Liver (tissue), 9 donors: ENCODE data around the gene SLC5A6. TPM values are rescaled to one million over a fixed set of nuclear protein-coding genes. Genes with fewer than 3 reads are reported as not detected.

Source experiments
- DNase-seq: peaks from one replicate; pipeline ENCODE4 v3.0.0-alpha.2; 2017; ENCODE audit warnings: low spot score
- H3K27ac ChIP-seq, 2 donors: one replicate each; pipeline ENCODE4 v1.7.0; 2013; ENCODE audit warnings: inconsistent platforms in 2 of 2, low read length in 2 of 2, control low read depth in 1 of 2, low read depth in 1 of 2, mild to moderate bottlenecking in 1 of 2
- H3K27me3 ChIP-seq, 4 donors: one replicate each; pipeline versions ENCODE4 v1.6.1 to v1.7.0; 2013; ENCODE audit warnings: low read length in 3 of 4, inconsistent platforms in 1 of 4, mild to moderate bottlenecking in 1 of 4, moderate library complexity in 1 of 4; ENCODE audit not compliant: control insufficient read depth in 4 of 4, insufficient read depth in 4 of 4
- H3K36me3 ChIP-seq, 4 donors: one replicate each; pipeline versions ENCODE4 v1.6.1 to v1.7.0; 2013; ENCODE audit warnings: low read length in 3 of 4, mild to moderate bottlenecking in 3 of 4, low read depth in 1 of 4, moderate library complexity in 1 of 4; ENCODE audit not compliant: control insufficient read depth in 4 of 4, insufficient read depth in 3 of 4
- H3K4me1 ChIP-seq, 4 donors: one replicate each; pipeline versions ENCODE4 v1.6.1 to v1.7.0; 2013; ENCODE audit warnings: low read length in 3 of 4, mild to moderate bottlenecking in 3 of 4, moderate library complexity in 1 of 4; ENCODE audit not compliant: control insufficient read depth in 4 of 4, insufficient read depth in 4 of 4
- H3K4me3 ChIP-seq, 3 donors: one replicate each; pipeline versions ENCODE4 v1.6.1 to v1.7.0; 2013; ENCODE audit warnings: low read length in 3 of 3, control low read depth in 1 of 3, low read depth in 1 of 3, mild to moderate bottlenecking in 1 of 3
- H3K9ac ChIP-seq, 2 donors: one replicate each; pipeline ENCODE4 v1.7.0; 2013; ENCODE audit warnings: low read length in 2 of 2, mild to moderate bottlenecking in 2 of 2, moderate library complexity in 2 of 2, control low read depth in 1 of 2, low read depth in 1 of 2
- H3K9me3 ChIP-seq, 4 donors: one replicate each; pipeline versions ENCODE4 v1.6.1 to v1.7.0; 2013; ENCODE audit warnings: low read length in 3 of 4; ENCODE audit not compliant: control insufficient read depth in 4 of 4
- ATF3 ChIP-seq: IDR thresholded peaks from 2 replicates; pipeline ENCODE4 v1.6.1; 2016; ENCODE audit warnings: antibody characterized with exemption
- EGR1 ChIP-seq, 2 donors: IDR thresholded peaks; 2 replicates each; pipeline ENCODE4 v1.6.1; 2016 to 2018; ENCODE audit warnings: antibody characterized with exemption in 2 of 2, low read depth in 2 of 2
- FOXA2 ChIP-seq: IDR thresholded peaks from 2 replicates; pipeline ENCODE4 v1.6.1; 2016; ENCODE audit warnings: antibody characterized with exemption
- GABPA ChIP-seq, 2 donors: IDR thresholded peaks in 1 of 2; conservative IDR thresholded peaks in 1 of 2; 2 replicates each; pipeline ENCODE4 v1.6.1; 2016; ENCODE audit warnings: antibody characterized with exemption in 2 of 2, mild to moderate bottlenecking in 1 of 2, moderate library complexity in 1 of 2
- HNF4A ChIP-seq, 2 donors: conservative IDR thresholded peaks; 2 replicates each; pipeline ENCODE4 v1.6.1; 2016; ENCODE audit warnings: antibody characterized with exemption in 2 of 2, mild to moderate bottlenecking in 2 of 2
- MAX ChIP-seq: IDR thresholded peaks from 2 replicates; pipeline ENCODE4 v1.6.1; 2016; ENCODE audit warnings: antibody characterized with exemption
- NR2F2 ChIP-seq: IDR thresholded peaks from 2 replicates; pipeline ENCODE4 v1.6.1; 2016; ENCODE audit warnings: antibody characterized with exemption
- RAD21 ChIP-seq, 2 donors: IDR thresholded peaks; 2 replicates each; pipeline ENCODE4 v1.6.1; 2016; ENCODE audit warnings: antibody characterized with exemption in 2 of 2, mild to moderate bottlenecking in 2 of 2
- REST ChIP-seq: IDR thresholded peaks from 2 replicates; pipeline ENCODE4 v1.6.1; 2016; ENCODE audit warnings: antibody characterized with exemption, mild to moderate bottlenecking
- RXRA ChIP-seq, 2 donors: IDR thresholded peaks; 2 replicates each; pipeline ENCODE4 v1.6.1; 2017 to 2018; ENCODE audit warnings: antibody characterized with exemption in 2 of 2, mild to moderate bottlenecking in 1 of 2
- SP1 ChIP-seq: IDR thresholded peaks from 2 replicates; pipeline ENCODE4 v1.6.1; 2018; ENCODE audit warnings: antibody characterized with exemption, mild to moderate bottlenecking
- TAF1 ChIP-seq: conservative IDR thresholded peaks from 2 replicates; pipeline ENCODE4 v1.6.1; 2016; ENCODE audit warnings: antibody characterized with exemption, mild to moderate bottlenecking
- YY1 ChIP-seq: IDR thresholded peaks from 2 replicates; pipeline ENCODE4 v1.6.1; 2016; ENCODE audit warnings: antibody characterized with exemption, mild to moderate bottlenecking
- WGBS: extraction: QIAGEN DNeasy Blood & Tissue Kit; methylation state at CpG from one replicate; pipeline ENCODE4 v1.1.7; 2013; 5-methylcytosine and 5-hydroxymethylcytosine counted together
- polyA plus RNA-seq, 2 donors: library from polyadenylated mRNA; stranded (reverse) in 1 of 2; unstranded in 1 of 2; fragments of 200-250 nt in 1 of 2; fragments of >200 nt in 1 of 2; fragmentation: Nextera tagmentation in 1 of 2; extraction: Ambion mirVana in 1 of 2; gene quantifications; one replicate each; pipeline versions ENCODE4 v1.2.1 to v1.2.3, GENCODE V29; 2013 to 2015
- total RNA-seq, 2 donors: library from RNA; depleted of rRNA; stranded (reverse); fragments of >200 nt; gene quantifications; one replicate each; pipeline ENCODE4 v1.2.3, GENCODE V29; 2014
- donor health status: healthy.
- donor health status: healthy.
- donor health status: healthy.
- donor health status: healthy.
- donor health status: healthy.

SLC5A6 gene
- total and polyA plus RNA-seq, 4 donors, result 12.5 to 217 (median 73.0) TPM

- 95% methylated on average over 4 of the region's 4 CpGs for whole genome bisulfite sequencing
- Histone ChIP-seq H3K9ac (no peak overlapping the region), H3K4me1 (peaks cover 5 to 15% (median 9%) of the 10 kb centered on the region in 4 donors), H3K4me3 (no peak overlapping the region), H3K27ac (no peak overlapping the region), H3K36me3 (peaks cover 9 to 47% (median 27%) of the 10 kb centered on the region in 4 donors), H3K9me3 (no peaks in the 10 kb centered on the region), H3K27me3 (no peaks in the 10 kb centered on the region)
- TF ChIP-seq FOXA2 (no peak), HNF4A (conservative IDR thresholded peaks at IDR 0.05) (no peak), NR2F2 (no peak), YY1 (no peak)
- no peak for DNase-seq
Observed at GRCh38 chr2:27208486-27209050, 3.5 kb downstream of the SLC5A6 start.

- H3K27ac ChIP-seq, result no peak overlapping the region
- no peaks in the 10 kb centered on the region for H3K9me3 ChIP-seq
- peaks cover 0 to 5% (median 4%) of the 10 kb centered on the region in 4 donors for H3K4me1 ChIP-seq
- WGBS, result 94% methylated on average over 6 of the region's 6 CpGs
- H3K9ac ChIP-seq, result no peak overlapping the region
- H3K36me3 ChIP-seq, result peaks cover 9 to 67% (median 44%) of the 10 kb centered on the region in 4 donors
- DNase-seq, result no peak
- no peak for TF ChIP-seq REST
- TF ChIP-seq RXRA (IDR thresholded peaks at IDR 0.05), result no peak
- TF ChIP-seq TAF1, result no peak
- no peak for TF ChIP-seq HNF4A (conservative IDR thresholded peaks at IDR 0.05)
- H3K4me3 ChIP-seq, result no peak overlapping the region
- H3K27me3 ChIP-seq, result no peaks in the 10 kb centered on the region
Observed at GRCh38 chr2:27206346-27206745, 5.7 kb downstream of the SLC5A6 start.

GRCh38 chr2:27205206-27205605 lies 6.9 kb downstream of the SLC5A6 start:
- Histone ChIP-seq H3K4me1 (peaks cover 0 to 5% (median 0%) of the 10 kb centered on the region in 4 donors), H3K27me3 (no peaks in the 10 kb centered on the region), H3K9ac (no peak overlapping the region), H3K4me3 (no peak overlapping the region), H3K27ac (no peak overlapping the region), H3K9me3 (no peaks in the 10 kb centered on the region), H3K36me3 (peaks cover 9 to 77% (median 47%) of the 10 kb centered on the region in 4 donors)
- TF ChIP-seq TAF1, result no peak
- TF ChIP-seq HNF4A (conservative IDR thresholded peaks at IDR 0.05), result no peak
- no peak for TF ChIP-seq GABPA (IDR thresholded peaks at IDR 0.05 in 1 of 2, conservative IDR thresholded peaks at IDR 0.05 in 1 of 2)
- no peak for TF ChIP-seq EGR1 (IDR thresholded peaks at IDR 0.05; ENCODE audit: low read depth in 2 of 2)
- no peak for TF ChIP-seq ATF3
- TF ChIP-seq RAD21 (IDR thresholded peaks at IDR 0.05), result no peak
- no peak for TF ChIP-seq MAX
- TF ChIP-seq SP1, result no peak
- DNase-seq, result no peak
- 92% methylated on average over 8 of the region's 8 CpGs for WGBS
